Colonic mucosa (tissue), 4 donors: ENCODE measurements around the gene TBCK. TPM values are rescaled to one million over a fixed set of nuclear protein-coding genes. Genes with fewer than 3 reads are reported as not detected.

ENCODE experiments used
- DNase-seq: peaks from one replicate; pipeline ENCODE4 v3.0.0-alpha.2; 2020
- H3K27ac ChIP-seq: fragments of 200-600 bp; one replicate; pipeline ENCODE4 v1.8.0; 2021
- H3K27me3 ChIP-seq: fragments of 200-600 bp; one replicate; pipeline ENCODE4 v1.8.0; 2021
- H3K36me3 ChIP-seq: fragments of 200-600 bp; one replicate; pipeline ENCODE4 v1.8.0; 2021
- H3K4me1 ChIP-seq: fragments of 200-600 bp; one replicate; pipeline ENCODE4 v1.8.0; 2021; ENCODE audit warnings: mild to moderate bottlenecking
- H3K4me3 ChIP-seq: fragments of 200-600 bp; one replicate; pipeline ENCODE4 v1.8.0; 2021
- H3K9ac ChIP-seq, 2 donors: one replicate each; pipeline ENCODE4 v1.7.0; 2013; ENCODE audit warnings: control low read depth in 2 of 2, low read depth in 2 of 2, low read length in 2 of 2
- H3K9me3 ChIP-seq: fragments of 200-600 bp; one replicate; pipeline ENCODE4 v1.8.0; 2021
- intact Hi-C: fragments of 100-400 bp; cut with DNase I; formaldehyde crosslinking; loops from one replicate; pipeline ENCODE4 v1.14.1; 2022
- total RNA-seq, 2 donors: library from RNA; stranded (reverse); fragmentation: NEBNext Ultra II Directional in 1 of 2; extraction: Animal tissue kit (Norgen Biotek cat#: 25700) in 1 of 2; gene quantifications; one replicate each; pipeline ENCODE4 v1.2.1, GENCODE V29; 2021
- TF ChIP-seq, protein P1 (sequence below): fragments of 200-600 bp; IDR thresholded peaks from one replicate; pipeline ENCODE4 v1.8.0; 2022; ENCODE audit warnings: antibody characterized with exemption, mild to moderate bottlenecking
- donor health status: healthy.
- donor health status: DM: no; HTN: no; CAD: no.
- donor health status: DM: no; HTN: no; CAD: no.

Gene TBCK
- total RNA-seq, 2 donors from 2014 or later = 27.4 to 33.9 TPM

DNA sequence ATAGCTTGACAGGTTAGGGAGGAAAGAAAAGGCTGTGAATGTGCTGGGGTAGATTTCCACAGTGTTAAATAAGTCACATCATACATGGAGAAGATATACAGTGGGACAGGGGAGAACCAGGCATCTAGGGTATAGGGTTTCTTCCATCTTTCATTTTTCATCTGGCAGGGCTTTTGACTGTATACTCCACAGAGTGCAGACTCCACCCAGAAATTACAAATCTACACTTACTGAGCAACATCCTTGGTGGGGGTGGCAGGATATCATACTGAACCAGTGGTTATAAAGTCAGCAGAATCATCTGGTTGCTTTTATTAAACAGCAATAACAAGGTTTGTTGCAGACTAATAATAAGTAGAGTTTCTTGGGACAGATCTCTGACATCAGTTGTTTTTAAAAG is 266.5 kb downstream of the TBCK start:
- Histone ChIP-seq H3K4me1 (no peaks in the 10 kb centered on the region), H3K4me3 (no peak overlapping the region), H3K36me3 (no peaks in the 10 kb centered on the region), H3K9ac (no peak overlapping the region), H3K27ac (no peak overlapping the region), H3K9me3 (no peaks in the 10 kb centered on the region), H3K27me3 (no peaks in the 10 kb centered on the region)
- no peak for DNase-seq
- TF ChIP-seq, protein P1, sequence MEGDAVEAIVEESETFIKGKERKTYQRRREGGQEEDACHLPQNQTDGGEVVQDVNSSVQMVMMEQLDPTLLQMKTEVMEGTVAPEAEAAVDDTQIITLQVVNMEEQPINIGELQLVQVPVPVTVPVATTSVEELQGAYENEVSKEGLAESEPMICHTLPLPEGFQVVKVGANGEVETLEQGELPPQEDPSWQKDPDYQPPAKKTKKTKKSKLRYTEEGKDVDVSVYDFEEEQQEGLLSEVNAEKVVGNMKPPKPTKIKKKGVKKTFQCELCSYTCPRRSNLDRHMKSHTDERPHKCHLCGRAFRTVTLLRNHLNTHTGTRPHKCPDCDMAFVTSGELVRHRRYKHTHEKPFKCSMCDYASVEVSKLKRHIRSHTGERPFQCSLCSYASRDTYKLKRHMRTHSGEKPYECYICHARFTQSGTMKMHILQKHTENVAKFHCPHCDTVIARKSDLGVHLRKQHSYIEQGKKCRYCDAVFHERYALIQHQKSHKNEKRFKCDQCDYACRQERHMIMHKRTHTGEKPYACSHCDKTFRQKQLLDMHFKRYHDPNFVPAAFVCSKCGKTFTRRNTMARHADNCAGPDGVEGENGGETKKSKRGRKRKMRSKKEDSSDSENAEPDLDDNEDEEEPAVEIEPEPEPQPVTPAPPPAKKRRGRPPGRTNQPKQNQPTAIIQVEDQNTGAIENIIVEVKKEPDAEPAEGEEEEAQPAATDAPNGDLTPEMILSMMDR = no peak
- intact Hi-C loops = no loop called here

DNA sequence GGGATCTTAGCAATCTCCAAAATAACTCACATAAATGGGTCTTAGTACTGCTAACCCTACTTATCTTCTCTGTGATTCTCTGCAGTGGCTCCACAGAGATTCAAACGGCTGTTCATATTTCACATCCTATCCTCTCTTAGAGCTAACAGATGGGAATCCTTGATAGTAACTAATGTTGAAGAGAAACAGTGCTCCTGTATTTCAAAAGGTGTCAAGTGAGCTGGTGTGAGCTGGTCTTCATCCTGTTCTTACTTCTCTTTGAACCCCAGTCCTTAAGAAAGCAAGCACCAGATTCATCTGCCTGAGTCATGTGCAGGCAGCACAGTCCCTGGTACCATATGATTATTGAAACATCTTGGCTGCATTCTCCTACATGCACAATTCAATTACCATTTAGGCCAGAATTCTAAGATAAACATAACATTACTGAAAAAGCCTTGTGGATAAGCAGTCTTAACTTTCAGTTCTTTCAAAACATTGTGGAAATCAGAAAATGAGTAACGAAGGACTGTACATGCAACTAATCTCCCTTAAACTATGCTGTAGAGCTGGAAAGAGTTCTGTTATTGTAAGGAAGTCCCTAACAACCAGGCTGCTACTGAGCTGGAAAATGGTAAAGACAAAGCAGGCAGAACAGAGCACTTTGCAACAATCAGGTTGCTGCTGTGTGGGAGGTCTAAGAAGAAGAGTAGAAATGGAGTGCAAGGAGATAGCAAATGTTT is 267.6 kb downstream of the TBCK start:
- no peak overlapping the region for H3K27ac ChIP-seq
- no peaks in the 10 kb centered on the region for H3K27me3 ChIP-seq
- TF ChIP-seq, protein P1 = no peak
- no peaks in the 10 kb centered on the region for H3K4me1 ChIP-seq
- DNase-seq = no peak
- H3K9me3 ChIP-seq = no peaks in the 10 kb centered on the region
- intact Hi-C loops = no loop called here
- no peak overlapping the region for H3K9ac ChIP-seq
- no peaks in the 10 kb centered on the region for H3K36me3 ChIP-seq
- H3K4me3 ChIP-seq = no peak overlapping the region

DNA sequence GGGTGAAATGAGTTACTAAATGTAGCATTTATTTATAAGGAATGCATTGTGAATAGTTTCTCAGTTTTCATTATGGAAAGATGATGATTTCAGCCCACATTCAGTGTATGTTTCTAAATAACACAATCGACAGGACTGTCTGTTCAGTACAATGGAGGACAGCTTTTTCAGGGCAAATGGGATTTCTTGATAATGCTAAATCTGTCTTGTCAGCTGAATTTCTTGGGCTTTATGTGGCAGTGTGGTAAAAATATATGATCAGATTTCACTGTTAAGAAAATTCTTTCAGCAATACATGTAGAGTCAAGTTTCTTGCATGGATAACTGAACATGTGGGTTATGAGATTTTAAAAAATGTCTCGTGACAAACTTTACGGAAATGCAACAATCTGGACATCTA is 269.9 kb downstream of the TBCK start:
- DNase-seq = no peak
- Histone ChIP-seq H3K27ac (no peak overlapping the region), H3K9me3 (no peaks in the 10 kb centered on the region), H3K9ac (no peak overlapping the region), H3K36me3 (no peaks in the 10 kb centered on the region), H3K27me3 (no peaks in the 10 kb centered on the region), H3K4me1 (no peaks in the 10 kb centered on the region), H3K4me3 (no peak overlapping the region)
- TF ChIP-seq, protein P1 = no peak
- intact Hi-C loops = no loop called here

DNA sequence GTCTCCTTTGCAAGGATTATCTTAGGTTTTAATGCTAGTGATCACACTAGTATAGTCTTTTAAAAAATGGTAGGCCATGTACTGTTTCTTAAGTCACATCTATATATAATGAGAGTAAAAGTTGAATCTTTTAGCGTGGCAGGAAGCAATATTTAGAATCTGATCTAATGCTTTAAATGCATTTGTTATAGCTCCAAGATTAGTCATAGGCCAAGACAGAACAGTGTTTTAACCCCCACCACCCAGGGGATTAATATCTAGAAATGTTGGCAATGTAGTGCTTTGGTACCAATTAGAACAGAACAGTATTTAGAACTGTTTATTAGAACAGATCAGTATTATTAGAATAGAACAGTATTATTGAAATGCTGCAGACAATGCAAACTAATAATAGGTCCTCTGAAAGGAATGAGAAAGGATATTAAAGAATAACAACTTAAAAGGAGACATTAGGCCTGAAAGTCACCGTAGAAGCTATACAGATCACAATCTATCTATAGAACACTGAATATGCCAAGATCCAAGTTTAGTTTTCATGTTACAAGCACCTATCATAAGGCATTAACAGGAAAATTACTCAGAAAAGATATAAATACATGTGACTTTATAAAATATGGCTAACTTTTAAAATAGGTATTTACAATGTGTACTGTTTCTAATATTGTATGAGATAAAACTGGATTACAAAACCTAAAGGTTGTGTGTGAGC is 274.6 kb downstream of the TBCK start:
- Histone ChIP-seq H3K27me3 (no peaks in the 10 kb centered on the region), H3K4me1 (no peaks in the 10 kb centered on the region), H3K9ac (no peak overlapping the region), H3K4me3 (no peak overlapping the region), H3K27ac (no peak overlapping the region), H3K36me3 (no peaks in the 10 kb centered on the region), H3K9me3 (no peaks in the 10 kb centered on the region)
- no peak for DNase-seq
- TF ChIP-seq, protein P1 = no peak
- intact Hi-C loops = no loop called here

DNA sequence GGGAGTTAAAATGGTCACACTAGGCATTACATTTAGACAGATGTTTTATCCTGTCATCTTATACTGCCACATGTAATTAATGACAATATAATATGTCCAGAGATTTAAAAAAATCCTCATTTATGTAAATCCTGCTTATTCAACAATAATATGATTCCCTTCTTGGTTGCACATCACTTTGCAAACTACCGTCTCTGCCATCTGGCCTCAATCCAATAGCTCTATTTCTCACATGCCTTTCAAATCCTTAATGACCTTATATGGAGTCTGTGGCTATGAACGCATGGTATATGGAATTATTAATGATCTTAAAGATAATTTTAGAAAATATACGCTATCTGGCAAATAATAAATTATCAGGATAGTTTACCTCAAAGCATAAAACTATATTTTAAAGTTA is 276.2 kb downstream of the TBCK start:
- DNase-seq = no peak
- no peaks in the 10 kb centered on the region for H3K9me3 ChIP-seq
- H3K4me3 ChIP-seq = no peak overlapping the region
- TF ChIP-seq, protein P1 = no peak
- H3K27me3 ChIP-seq = no peaks in the 10 kb centered on the region
- intact Hi-C loops = no loop called here
- no peaks in the 10 kb centered on the region for H3K4me1 ChIP-seq
- no peaks in the 10 kb centered on the region for H3K36me3 ChIP-seq
- H3K27ac ChIP-seq = no peak overlapping the region
- no peak overlapping the region for H3K9ac ChIP-seq
